Lower leg skin (tissue), 3 donors: ENCODE measurements around the gene UMAD1.

ENCODE experiments used
- CTCF ChIP-seq, 3 donors: fragments of 450-650 bp; IDR thresholded peaks; one replicate each; pipeline ENCODE4 v1.5.1; 2016; ENCODE audit warnings: antibody characterized with exemption in 3 of 3, mild to moderate bottlenecking in 3 of 3, moderate library complexity in 2 of 3
- POLR2A ChIP-seq, 2 donors: fragments of 450-650 bp; IDR thresholded peaks; one replicate each; pipeline ENCODE4 v1.6.1; 2016 to 2017; ENCODE audit warnings: antibody characterized with exemption in 2 of 2, mild to moderate bottlenecking in 1 of 2, moderate library complexity in 1 of 2

- TF ChIP-seq POLR2A (IDR thresholded peaks at IDR 0.05) = no peak
- no peak for TF ChIP-seq CTCF (IDR thresholded peaks at IDR 0.05)
Measured at GRCh38 chr7:7829667-7830066, 189.1 kb downstream of the UMAD1 start.
